WTC11 (cell line): Measurements from ENCODE around the gene FAM107A.

Experiments used
- ETV6 ChIP-seq: sonication (generic); formaldehyde crosslinking; IDR thresholded peaks from 2 replicates; pipeline ENCODE4 v1.8.1; 2022; ENCODE audit warnings: mild to moderate bottlenecking, missing genetic modification reagents
- FOXJ3 ChIP-seq: sonication (generic); formaldehyde crosslinking; IDR thresholded peaks from 2 replicates; pipeline ENCODE4 v1.9.0; 2021; ENCODE audit warnings: missing genetic modification reagents, mild to moderate bottlenecking, borderline replicate concordance
- TF ChIP-seq, protein P1 (sequence below): fragments of 200-600 bp; IDR thresholded peaks from 2 replicates; pipeline ENCODE4 v1.8.0; 2022; ENCODE audit warnings: antibody characterized with exemption
- TF ChIP-seq, protein P2 (sequence below): sonication (generic); formaldehyde crosslinking; IDR thresholded peaks from 2 replicates; pipeline ENCODE4 v1.8.1; 2022; ENCODE audit warnings: mild to moderate bottlenecking, missing genetic modification reagents, moderate library complexity, borderline replicate concordance

DNA sequence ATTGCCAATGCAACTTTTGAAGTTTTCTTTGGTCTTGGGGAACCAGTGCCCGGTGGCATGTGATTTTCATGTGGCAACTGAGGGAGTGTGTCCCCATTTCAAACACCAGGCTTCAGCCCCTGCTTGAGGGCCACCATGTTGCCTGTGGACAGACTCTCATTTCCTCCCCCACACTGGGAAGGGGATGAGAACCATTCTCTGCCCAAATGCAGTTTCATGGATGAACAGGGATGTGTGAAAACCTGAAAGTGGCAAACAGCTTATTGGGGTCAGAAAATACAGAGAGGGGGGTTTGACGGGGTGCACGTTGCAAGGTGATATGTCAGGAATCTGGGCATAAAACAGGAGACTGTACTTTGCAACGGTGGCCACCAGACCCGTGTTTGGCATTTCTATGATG, 6.3 kb downstream of the FAM107A start:
- TF ChIP-seq, protein P1, sequence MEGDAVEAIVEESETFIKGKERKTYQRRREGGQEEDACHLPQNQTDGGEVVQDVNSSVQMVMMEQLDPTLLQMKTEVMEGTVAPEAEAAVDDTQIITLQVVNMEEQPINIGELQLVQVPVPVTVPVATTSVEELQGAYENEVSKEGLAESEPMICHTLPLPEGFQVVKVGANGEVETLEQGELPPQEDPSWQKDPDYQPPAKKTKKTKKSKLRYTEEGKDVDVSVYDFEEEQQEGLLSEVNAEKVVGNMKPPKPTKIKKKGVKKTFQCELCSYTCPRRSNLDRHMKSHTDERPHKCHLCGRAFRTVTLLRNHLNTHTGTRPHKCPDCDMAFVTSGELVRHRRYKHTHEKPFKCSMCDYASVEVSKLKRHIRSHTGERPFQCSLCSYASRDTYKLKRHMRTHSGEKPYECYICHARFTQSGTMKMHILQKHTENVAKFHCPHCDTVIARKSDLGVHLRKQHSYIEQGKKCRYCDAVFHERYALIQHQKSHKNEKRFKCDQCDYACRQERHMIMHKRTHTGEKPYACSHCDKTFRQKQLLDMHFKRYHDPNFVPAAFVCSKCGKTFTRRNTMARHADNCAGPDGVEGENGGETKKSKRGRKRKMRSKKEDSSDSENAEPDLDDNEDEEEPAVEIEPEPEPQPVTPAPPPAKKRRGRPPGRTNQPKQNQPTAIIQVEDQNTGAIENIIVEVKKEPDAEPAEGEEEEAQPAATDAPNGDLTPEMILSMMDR: no peak
- TF ChIP-seq ETV6 (CRISPR knock-in tag): no peak
- no peak for TF ChIP-seq FOXJ3 (CRISPR knock-in tag)
- TF ChIP-seq, protein P2, sequence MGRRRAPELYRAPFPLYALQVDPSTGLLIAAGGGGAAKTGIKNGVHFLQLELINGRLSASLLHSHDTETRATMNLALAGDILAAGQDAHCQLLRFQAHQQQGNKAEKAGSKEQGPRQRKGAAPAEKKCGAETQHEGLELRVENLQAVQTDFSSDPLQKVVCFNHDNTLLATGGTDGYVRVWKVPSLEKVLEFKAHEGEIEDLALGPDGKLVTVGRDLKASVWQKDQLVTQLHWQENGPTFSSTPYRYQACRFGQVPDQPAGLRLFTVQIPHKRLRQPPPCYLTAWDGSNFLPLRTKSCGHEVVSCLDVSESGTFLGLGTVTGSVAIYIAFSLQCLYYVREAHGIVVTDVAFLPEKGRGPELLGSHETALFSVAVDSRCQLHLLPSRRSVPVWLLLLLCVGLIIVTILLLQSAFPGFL (CRISPR knock-in tag): no peak
